C4-2B (cell line): ENCODE results near the gene BRIX1.

ENCODE experiments used
- H3K27ac ChIP-seq: fragments of 450-650 bp; 2 replicates; pipeline ENCODE4 v1.5.1; 2017
- CTCF ChIP-seq: fragments of 450-650 bp; conservative IDR thresholded peaks from 2 replicates; pipeline ENCODE4 v1.5.1; 2017; ENCODE audit warnings: mild to moderate bottlenecking
- ZFX ChIP-seq: fragments of 450-650 bp; IDR thresholded peaks from 2 replicates; pipeline ENCODE4 v1.6.1; 2017

BRIX1 gene

GRCh38 chr5:34915139-34915855 is at the start of gene BRIX1, which contains the start of gene RAD1:
Gene BRIX1 (plus strand): TSS chr5:34915711. CDS start chr5:34915739, 28 bp downstream.
Gene RAD1 (minus strand): TSS chr5:34915504. CDS start chr5:34914892, 612 bp downstream.
- peak; percentile 53; the same call in 1 of the 2 replicates for TF ChIP-seq ZFX
- no peak for TF ChIP-seq CTCF
- H3K27ac ChIP-seq = peak within 1 kb of the TSS; percentile 87

- no peak for TF ChIP-seq ZFX
- TF ChIP-seq CTCF = no peak
- H3K27ac ChIP-seq = no peak overlapping the region
These were observed 48.5 kb upstream of the BRIX1 start for GRCh38 chr5:34866989-34867471.

GRCh38 chr5:34867660-34868059 is 47.9 kb upstream of the BRIX1 start:
- H3K27ac ChIP-seq = no peak overlapping the region
- TF ChIP-seq CTCF (no peak), ZFX (no peak)

GRCh38 chr5:34868791-34869190 is 46.7 kb upstream of the BRIX1 start:
- H3K27ac ChIP-seq = no peak overlapping the region
- TF ChIP-seq CTCF (no peak), ZFX (no peak)

GRCh38 chr5:34869256-34869655 is 46.3 kb upstream of the BRIX1 start:
- TF ChIP-seq CTCF (no peak), ZFX (no peak)
- no peak overlapping the region for H3K27ac ChIP-seq

- H3K27ac ChIP-seq = no peak overlapping the region
- TF ChIP-seq CTCF (no peak), ZFX (no peak)
These were observed 45.1 kb upstream of the BRIX1 start for GRCh38 chr5:34870382-34870781.

GRCh38 chr5:34876275-34876674 is 39.2 kb upstream of the BRIX1 start:
- no peak for TF ChIP-seq ZFX
- no peak for TF ChIP-seq CTCF
- H3K27ac ChIP-seq = no peak overlapping the region
